Gastroesophageal sphincter (tissue), 3 donors: ENCODE results near the gene COX4I1.

Experiments used
- EP300 ChIP-seq: sonication (generic); formaldehyde crosslinking; IDR thresholded peaks from one replicate; pipeline ENCODE4 v1.6.1; 2017; ENCODE audit warnings: antibody characterized with exemption, mild to moderate bottlenecking
- POLR2A ChIP-seq, 2 donors: fragments of 450-650 bp; IDR thresholded peaks; one replicate each; pipeline ENCODE4 v1.6.1; 2017; ENCODE audit warnings: antibody characterized with exemption in 2 of 2, mild to moderate bottlenecking in 2 of 2, moderate library complexity in 1 of 2
- POLR2AphosphoS5 ChIP-seq: sonication (generic); formaldehyde crosslinking; IDR thresholded peaks from one replicate; pipeline ENCODE4 v1.6.1; 2017; ENCODE audit warnings: antibody characterized with exemption
- TF ChIP-seq, protein P1 (sequence below), 4 experiments: fragments of 200-600 bp in 2 of 4; fragments of 450-650 bp in 2 of 4; sonication (generic) in 1 of 4; IDR thresholded peaks; one replicate each; pipeline ENCODE4 v1.5.1; 2017 to 2019; ENCODE audit warnings: antibody characterized with exemption in 4 of 4, mild to moderate bottlenecking in 2 of 4, moderate library complexity in 2 of 4

DNA sequence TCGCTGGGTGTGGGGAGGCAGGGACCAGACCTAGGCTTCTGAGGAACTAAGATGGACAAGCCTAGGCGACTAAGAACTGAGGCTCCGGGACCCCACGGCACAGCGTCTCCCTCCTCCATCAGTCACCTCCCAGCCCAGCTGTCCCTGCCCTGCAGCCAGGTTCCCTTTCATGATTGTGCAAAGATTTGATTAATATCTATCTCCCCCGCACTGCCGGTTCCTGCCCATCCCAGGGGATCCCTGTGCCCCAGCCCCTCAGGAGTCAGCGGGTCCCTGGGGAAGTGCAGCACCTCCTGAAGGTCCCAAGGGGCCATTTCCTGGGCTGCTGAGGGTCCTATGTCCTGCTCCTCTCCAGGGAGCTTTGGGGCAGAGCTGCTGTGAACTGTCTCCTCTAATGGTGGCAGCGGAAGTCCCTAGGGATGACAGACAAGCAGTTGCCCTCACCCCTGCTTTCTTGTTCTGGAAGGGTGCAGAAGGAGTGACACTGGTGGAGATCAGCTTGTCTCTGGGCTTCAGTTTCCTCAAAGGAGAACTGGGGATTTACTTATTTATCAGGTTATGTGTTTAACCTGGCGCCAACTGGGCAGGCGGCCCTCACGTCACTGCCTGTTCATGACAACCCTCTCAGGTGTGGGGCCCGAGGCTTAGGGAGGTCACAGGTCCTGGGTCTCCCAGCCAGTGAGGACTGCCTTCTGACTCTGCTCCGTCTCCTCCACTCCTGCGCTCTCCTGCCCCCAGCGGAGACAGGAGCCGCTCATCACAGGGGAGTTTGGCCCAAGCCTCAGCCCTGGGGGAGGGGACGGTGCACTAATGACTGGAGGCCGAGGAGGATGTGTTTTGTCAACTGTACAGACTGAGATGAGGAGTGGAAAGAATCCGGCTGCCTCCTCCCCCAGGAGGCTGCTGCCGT lies 46.7 kb upstream of the COX4I1 start:
- TF ChIP-seq POLR2A (IDR thresholded peaks at IDR 0.05) (no peak), POLR2AphosphoS5 (no peak), EP300 (no peak)
- TF ChIP-seq, protein P1, sequence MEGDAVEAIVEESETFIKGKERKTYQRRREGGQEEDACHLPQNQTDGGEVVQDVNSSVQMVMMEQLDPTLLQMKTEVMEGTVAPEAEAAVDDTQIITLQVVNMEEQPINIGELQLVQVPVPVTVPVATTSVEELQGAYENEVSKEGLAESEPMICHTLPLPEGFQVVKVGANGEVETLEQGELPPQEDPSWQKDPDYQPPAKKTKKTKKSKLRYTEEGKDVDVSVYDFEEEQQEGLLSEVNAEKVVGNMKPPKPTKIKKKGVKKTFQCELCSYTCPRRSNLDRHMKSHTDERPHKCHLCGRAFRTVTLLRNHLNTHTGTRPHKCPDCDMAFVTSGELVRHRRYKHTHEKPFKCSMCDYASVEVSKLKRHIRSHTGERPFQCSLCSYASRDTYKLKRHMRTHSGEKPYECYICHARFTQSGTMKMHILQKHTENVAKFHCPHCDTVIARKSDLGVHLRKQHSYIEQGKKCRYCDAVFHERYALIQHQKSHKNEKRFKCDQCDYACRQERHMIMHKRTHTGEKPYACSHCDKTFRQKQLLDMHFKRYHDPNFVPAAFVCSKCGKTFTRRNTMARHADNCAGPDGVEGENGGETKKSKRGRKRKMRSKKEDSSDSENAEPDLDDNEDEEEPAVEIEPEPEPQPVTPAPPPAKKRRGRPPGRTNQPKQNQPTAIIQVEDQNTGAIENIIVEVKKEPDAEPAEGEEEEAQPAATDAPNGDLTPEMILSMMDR (IDR thresholded peaks at IDR 0.05) = peak in 2 of 4 experiments; percentile 6 to 18
